T-helper 9 cell (primary cell): Measurements from ENCODE around the gene MCTP2.

Source experiments
- DNase-seq: peaks from one replicate; pipeline ENCODE4 v3.0.0-alpha.2; 2020

MCTP2 gene

DNA sequence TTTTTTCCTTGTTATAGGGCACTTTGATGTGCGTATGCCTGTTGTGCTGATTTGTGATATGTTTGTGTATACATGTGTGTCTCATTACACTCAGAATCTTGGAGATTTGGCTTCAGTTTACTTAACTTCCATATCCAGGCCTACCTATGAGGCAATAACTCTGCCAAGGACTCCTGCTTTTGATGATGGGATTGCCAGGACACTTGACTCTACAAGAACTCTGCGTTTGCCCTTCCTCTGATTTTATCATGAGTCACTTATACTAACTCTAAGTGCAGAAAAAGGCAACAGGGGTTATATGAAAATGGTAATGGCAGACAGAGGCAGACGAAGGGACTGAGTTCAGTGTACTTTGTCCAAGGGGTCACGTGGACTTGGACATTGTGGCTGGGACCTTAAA lies 33.6 kb downstream of the MCTP2 start:
- no peak for DNase-seq

DNA sequence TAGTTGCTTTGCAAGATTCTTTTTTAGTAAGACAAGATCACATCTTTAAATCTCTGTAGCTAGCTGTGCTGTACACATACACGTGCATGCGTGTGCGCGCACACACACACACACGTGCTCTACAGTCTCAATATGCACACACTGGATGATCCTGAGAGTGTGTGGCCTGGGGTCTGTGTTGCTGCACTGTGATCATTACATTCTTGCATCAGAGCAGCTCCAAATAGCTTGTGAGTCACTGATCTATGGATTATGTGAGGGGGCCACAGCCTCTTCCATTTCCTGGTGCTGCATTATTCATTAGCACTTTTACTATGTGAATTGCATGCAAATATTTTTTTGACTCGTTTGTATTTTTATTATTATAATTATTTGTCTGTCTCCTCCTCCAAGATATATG lies 34.6 kb downstream of the MCTP2 start:
- no peak for DNase-seq

DNA sequence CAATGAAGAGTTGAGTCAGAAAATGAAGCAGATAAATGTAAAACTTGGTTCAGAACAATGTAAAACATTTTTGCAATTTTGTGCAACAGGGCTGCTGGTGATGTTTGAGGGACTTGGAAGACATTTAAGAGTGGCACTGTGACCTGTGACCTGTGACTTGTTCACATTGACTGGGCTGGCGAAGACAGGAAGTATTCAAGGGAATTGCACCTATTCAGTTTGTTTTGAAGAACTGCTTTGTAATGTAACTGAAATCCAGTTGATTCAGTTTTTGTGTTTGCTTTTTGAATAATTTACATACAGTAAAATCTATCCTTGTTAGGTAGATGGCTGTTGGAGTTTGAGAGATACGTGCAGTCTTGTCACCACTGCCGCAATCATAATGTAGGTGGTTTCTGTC lies 35.4 kb downstream of the MCTP2 start:
- no peak for DNase-seq

DNA sequence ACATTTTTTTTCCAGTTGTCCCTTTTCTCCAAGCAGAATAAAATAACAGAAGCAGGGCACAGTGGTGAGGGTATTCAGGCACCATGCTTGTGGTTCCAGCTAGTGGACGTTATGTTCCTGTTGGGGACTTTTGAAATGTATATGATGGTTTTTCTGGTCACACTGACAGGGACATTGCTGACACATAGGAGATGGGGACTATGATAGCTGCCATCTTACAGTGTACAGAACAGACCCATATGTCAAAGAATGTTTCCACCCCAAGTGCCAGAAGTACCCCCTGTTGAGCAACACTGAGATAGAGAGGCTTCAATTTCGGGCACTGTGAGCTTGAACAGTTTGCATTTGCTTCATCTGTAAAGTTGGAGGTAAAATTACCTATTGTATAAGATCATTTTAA lies 38.6 kb downstream of the MCTP2 start:
- DNase-seq, result no peak

DNA sequence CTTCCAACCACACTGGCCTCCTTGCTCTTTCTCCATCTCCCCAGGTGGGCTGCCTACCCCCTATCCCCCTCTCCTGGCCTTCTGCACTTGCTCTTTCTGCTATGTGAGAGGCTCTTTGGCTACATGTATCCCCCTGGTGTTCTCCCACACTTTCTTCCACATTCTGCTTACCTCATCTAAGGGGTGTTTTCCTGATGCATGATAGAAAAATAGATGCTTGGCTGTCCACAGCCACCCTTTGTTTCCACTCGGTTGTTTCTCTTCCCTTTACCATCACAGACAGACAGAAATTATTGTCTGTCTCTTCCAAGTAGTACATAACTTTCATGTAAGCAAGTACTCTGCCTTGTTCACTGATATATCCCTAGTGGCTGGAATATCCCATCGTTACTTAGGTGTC lies 39.2 kb downstream of the MCTP2 start:
- DNase-seq, result no peak

DNA sequence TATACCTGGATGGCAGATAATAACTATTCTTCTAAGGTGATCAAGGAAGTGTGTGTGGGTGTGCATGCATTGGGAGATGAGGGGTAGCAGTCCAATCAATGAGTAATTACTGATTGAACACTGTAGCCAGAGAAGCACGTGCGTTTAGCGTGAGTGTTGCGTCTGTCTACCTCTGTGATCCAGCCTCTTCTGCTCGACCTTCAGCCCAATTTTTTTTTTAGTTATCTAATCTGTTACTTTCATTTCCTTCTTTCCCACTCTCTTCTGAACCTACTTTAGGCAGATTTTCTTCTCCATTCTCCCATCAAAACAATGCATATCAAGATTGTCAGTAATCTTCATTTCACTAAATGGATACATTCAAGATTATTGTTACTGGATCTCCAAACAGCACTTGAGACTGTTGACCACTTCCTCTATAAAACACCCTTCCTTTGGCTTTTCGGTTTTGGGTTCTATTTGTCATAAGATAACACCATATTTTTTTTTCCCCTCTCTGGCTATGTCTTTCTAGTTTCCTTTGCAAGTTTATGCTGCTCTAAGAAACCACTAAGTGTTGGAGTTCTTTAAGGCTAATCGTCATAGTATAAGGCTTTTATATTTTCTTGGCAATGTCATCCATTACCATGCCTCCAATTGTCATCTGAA lies 41.0 kb downstream of the MCTP2 start:
- DNase-seq, result no peak

DNA sequence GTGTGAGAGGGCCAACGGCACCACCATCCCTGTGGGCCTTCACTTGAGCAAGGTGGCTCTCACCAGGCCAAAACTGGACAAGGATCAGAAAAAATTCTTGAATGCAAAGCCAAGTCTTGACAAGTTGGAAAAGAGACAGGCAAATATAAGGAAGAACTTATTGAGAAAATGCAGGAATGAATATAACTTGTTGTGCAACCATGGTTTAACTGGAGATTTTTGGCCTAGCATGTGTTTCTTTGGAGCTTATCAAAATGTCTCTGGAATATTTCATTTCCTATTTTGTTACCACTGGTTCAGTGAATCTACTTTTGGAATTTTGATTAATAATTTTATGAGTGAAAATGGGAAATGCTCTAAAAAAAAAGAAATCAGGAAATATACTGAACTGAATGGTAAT lies 42.5 kb downstream of the MCTP2 start:
- no peak for DNase-seq

DNA sequence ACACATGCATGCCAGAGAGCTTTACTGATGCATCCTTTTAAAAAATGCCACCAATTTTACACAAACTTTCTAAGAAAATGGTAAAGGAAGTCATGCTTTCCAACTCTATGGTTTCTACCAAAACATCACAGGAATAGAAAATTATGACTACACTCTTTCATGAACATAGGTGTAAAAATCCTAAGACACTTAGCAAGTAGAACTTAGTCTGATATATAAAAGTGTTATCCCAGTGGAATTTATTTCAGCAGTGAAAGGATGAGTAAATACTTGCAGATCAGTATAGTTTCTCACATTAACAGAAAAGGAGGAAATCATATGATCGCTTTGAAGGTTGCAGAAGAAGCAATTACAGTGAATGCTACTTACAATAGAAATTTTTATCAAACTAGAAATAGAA lies 43.4 kb downstream of the MCTP2 start:
- no peak for DNase-seq

DNA sequence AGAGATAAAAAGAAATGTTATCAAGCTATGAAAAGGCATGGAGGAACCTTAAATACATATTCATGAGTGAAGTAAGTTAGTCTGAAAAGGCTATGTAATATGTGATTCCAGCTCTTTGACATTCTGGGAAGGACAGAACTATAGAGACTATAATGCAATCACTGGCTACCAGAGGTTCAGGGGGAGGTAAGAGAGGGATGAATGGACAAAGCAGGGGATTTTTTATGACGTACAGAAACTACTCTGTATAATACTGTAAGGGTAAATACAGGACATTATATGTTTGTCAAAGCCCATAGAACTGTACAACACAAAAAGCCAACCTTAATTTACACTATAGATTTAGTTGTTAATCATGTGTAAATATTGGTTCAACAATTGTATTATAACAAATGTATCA lies 46.1 kb downstream of the MCTP2 start:
- DNase-seq, result no peak

DNA sequence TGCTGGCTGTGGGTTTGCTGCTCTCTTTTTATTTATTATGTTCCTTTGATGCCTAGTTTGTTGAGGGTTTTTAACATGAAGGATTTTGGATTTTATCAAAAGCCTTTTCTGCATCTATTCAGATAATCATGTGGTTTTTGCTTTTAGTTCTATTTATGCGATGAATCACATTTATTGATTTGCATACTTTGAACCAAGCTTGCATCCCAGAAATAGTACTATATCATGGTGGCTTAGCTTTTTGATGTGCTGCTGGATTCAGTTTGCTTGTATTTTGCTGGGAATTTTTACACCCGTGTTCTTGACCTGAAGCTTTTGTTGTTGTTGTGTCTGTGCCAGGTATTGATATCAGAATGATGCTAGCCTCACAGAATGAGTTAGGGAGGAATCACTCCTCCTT lies 48.4 kb downstream of the MCTP2 start:
- DNase-seq, result no peak

DNA sequence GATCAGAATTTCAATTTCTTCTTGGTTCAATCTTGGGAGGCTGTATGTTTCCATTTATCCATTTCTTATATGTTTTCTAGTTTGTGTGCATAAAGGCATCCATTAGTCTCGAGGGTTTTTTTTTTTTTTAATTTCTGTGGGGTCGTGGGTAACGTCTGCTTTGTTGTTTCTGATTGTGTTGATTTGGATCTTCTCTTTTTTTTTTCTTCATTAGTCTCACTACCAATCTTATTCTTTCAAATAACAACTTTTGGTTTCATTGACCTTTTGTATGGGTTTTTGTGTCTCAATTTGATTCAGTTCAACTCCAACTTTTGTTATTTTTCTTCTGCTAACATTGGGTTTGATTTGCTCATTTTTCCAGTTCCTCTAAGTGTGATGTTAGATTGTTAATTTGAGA lies 48.9 kb downstream of the MCTP2 start:
- no peak for DNase-seq

DNA sequence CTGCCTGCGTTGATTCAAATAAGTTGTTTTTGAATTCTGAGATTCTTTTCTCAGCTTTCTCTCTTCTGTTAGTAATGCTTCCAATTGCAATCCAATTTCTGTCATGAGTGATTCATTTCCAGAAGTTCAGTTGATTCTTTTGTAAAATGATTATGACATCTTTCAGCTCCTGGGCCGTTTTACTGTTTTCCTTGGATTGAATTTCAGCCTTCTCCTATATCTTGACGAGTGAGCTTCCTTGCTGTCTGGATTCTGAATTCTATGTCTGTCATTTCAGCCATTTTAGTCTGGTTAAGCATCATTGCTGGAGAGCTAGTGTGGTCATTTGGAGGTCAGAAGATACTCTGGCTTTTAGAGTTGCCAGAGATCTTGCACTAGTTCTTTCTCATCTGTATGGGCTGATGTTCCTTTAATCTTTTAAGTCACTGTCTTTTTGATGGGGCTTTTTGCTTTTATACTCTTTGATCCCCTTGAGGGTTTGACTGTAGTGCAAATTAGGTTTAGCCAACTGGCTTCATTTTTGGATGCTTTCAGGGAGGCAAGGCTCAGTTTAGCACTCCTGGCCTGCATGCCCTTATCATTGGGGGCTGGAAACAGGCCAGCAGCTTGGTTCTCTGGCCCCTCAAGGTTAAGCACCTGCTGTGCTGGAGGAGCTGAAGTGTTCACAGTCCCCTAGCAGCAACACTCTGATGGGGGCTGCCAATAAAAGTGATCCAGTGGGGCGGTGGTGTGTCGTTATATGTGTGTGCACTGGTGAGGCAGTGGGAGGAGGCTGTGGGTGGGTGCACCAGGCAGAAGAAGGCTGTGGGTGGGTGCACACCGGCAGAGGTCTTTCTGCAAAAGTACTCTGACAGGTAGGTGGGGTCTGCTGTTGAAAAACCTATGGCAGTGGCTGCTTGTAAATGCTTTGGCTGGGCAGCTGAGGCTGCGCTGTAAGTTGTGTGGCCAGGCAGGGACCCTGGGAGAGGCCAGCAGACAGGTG lies 51.2 kb downstream of the MCTP2 start:
- DNase-seq, result no peak

DNA sequence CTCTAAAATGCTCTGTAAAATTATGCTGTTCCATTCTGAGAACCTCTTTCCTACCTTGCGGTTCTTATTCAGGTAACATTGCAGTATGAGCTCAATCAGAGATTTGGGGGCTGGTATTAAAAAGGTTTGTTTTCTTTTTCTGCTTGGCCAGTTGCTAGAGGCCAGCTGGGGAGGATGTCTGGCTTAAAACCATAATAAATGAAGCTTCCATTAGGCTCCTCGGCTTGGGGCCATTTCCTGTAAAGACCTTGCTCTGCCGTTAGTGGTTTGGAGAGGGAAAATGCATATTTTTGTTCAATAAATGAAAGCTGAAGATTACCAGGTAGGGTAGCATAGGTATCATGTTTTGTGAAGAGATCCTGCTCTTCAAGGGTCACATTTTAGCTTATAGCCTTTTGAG lies 55.2 kb downstream of the MCTP2 start:
- no peak for DNase-seq

DNA sequence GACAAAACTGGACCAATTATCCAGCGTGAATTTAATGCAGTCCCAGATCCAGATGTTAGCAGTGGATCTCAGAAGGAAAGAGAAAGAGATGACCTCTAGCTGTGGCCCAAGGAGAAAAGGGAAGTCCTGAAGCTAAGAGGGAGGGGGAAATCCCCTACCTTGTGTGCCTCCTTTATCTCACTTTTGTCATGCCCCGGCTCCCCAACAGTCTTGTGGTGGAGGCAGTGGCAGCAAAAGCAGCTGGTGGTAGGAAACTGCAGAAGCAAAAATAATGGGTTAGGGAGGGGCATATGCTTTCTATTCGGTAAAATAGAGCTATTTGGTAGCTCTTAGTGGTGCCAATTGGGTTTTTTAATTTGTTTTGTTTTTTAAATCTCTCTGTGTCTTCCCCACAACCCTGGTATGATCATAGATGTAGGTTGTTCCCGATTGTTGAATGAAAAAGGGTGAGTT lies 56.5 kb downstream of the MCTP2 start:
- DNase-seq, result peak; percentile 14

DNA sequence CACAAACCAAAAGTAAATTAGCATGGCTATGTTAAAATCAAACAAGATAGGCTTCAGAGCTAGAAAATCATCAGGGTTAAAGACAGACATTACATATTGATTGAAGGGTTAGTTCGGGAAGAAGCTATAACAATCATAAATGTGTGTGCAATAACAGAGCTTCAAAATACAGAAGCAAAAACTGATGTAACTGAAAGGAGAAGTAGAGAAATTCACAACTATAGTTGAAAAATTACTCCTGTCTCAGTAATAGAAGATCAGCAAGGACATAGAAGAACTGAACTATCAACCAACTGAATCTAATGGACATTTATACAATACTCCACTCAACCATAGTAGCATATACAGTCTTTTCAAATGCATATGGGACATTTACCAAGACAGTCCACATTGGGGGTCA lies 59.4 kb downstream of the MCTP2 start:
- no peak for DNase-seq

DNA sequence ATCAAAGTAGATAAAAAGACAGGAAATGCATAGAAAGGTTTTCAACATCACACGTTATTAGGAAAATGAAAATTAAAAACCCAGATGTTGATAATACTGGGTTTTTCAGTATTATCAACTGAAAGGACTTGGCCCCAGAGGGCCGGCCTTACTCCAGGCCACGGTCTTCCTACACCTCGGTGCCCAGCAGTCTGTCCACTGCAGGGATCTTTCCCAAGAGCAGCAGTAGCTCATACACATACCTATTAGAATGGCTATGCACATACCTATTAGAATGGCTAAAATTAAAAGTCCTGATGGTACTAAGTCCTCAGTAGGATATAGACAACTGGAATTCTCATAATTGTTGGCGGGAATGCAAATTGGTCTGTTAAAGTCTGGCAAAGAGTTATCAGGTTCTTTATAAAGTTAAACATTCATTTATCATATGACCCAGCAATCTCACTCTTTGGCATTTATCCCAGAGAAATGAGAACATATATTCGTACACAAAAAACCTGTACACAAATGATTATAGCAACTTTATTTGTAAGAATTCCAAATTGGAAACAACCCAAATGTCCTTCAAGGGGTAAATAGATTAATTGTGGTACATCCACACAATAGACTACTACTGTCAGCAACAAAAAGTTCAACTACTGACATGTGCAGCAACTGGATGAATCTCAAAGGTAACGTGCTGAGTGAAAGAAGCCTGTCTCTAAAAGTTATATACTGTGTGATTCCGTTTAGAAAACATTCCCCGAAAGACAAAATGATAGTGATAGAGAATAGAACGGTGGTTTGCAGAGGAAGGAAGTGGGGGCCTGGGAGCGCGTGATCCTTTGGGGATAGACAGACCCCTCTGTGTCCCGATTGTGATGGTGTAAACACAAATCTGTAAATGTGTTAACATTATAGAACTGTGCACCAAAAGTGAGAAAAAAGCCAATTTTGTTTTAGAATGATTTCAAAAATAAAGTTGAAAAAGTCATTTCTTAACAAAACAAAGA lies 62.3 kb downstream of the MCTP2 start:
- DNase-seq, result no peak

DNA sequence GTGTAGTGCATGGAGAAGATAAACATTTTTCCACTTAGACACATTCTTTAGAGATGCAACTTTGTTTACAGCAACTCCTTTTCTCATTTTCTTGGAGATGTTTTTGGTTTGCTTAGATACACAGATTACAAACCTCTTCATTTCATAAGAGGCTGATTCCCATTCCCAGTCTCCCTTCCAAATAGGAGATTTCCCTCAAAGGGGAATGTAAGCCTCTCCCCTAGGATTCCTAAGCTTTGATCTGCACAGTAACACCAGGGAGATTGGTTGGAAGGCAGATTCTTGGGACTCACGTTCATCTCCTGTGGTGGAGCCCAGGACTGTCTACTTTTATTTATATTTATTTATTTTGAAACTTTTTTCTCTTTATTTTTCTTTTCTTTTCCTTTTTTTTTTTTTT lies 63.2 kb downstream of the MCTP2 start:
- no peak for DNase-seq

DNA sequence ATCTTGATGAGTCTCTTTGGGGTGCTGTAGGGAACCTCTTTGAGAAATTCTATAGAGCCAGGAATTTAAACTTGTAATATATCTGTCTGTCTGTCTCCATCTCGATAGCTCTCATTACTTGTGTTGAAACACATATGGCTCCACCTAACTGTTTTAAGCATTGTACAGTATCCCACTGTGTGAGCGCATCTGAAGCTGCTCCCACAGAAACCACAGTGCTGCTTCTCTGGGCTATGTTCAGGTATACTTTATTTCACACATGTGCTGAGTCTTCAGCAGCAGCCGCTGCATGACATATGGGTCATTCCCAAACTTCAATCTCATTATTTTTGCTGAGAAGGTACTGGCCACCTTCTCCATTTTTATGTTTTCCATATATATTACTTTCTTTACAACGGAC lies 63.9 kb downstream of the MCTP2 start:
- no peak for DNase-seq

DNA sequence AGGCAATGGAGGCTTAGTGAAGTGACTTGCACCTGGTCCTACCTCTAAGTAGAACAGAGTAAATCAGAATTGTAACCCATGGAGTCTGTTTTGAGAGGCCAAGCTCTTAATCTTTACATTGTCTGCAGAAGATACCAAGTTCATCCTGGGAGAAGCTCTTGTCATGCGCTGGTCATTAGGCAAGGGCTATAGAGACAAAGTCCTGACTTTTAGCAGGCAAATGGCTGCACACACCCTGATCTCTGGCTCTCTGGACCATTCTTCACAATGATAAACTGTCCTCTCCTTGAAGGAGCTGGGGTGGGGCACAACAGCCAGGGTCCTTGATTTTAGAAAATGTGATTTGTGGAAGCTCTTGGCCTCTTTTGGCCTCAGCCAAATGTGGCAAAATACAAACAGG lies 65.4 kb downstream of the MCTP2 start:
- DNase-seq, result no peak

DNA sequence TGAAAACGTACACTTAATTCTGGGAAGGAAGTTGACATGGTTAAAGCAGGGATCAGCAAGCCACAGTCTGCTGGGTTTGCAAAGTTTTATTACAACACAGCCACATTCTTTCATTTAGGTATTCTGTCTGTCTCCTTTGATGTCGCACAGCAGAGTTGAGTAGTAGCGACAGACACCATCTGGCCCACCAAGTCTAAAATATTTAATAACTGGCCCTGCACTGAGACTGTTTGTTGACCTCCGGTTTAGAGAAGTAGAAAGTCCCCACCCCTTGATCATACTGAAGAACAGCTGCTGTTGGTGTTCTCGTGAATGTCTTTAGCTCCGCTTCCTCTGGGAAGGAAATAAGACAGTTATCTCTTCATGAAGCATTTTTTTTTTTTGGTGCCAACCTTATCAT lies 66.2 kb downstream of the MCTP2 start:
- no peak for DNase-seq

DNA sequence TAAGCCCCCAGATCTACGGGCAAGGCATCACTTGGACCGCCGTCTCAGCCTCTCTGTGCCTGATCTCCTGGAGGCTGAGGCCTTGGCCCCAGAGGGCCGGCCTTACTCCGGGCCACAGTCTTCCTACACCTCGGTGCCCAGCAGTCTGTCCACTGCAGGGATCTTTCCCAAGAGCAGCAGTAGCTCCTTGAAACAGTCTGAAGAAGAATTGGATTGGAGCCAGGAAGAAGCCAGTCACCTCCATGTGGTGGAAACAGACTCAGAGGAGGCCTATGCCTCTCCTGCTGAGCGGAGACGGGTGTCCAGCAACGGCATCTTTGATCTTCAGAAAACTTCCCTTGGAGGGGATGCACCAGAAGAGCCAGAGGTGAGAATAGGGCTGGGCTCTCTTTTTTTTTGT lies 67.0 kb downstream of the MCTP2 start:
- no peak for DNase-seq

DNA sequence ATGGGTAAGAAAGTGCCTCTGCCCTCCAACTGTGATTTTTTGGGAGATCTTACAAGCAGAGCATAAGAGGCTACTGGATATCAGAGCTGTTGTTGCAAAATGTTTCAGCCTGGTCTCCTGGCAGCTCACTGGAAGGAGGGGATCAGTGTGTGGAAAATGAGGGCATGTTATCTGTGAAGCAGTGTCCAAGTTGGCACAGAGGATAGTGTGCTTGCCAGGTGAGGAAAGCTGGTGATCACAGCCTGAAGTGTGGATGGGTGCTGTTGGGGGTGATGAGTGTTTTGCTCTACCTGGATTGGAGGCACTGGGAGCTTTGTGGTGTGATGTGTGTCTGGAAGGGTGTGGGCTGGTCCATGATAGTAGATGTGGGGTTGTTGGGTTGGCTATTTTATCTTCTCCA lies 69.3 kb downstream of the MCTP2 start:
- no peak for DNase-seq

DNA sequence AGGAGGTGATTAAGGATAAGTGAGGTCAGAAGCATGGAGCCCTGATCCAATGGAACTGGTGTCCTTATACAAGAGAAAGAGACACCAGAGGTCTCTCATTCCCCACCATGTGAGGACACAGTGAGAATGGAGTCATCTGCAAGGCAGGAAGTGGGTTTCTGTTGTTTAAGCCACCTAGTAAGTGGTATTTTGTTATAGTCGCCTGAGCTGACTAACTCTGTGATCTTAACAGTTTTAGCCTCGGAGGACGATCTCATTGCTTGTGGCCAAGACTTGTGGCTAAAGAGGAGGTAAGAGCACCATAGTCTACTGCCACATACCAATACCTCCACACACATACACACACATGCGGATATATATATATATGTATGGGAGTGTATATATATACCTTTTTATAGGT lies 73.8 kb downstream of the MCTP2 start:
- no peak for DNase-seq
